SK-N-MC (cell line): Measurements from ENCODE around the gene CSGALNACT2.

Source experiments
- EZH2 ChIP-seq: fragments of 200-600 bp; sonication (generic); IDR thresholded peaks from one replicate; pipeline ENCODE4 v1.6.1; 2017; ENCODE audit warnings: antibody characterized with exemption
- POLR2AphosphoS5 ChIP-seq: IDR thresholded peaks from 2 replicates; pipeline ENCODE4 v1.6.1; 2012; ENCODE audit warnings: mild to moderate bottlenecking, low read depth, low read length, borderline replicate concordance

DNA sequence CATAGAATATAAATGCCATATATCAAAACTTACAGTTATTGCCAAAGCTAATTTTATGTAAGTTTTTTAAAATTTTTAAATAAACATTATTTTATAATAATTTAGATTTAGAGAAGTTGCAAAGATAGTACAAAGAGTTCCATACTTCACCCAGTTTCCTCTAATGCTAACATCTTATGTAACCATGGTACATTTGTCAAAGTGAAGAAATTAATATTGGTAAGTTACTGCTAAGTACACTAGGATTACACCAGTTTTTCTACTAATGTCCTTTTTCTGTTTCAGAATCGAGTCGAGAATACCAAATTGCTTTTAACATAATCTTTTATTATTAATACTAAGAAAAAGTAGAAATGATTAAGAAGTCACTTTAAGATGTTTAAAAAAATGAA lies 29.2 kb downstream of the CSGALNACT2 start:
- TF ChIP-seq POLR2AphosphoS5 (no peak), EZH2 (no peak)
